Lower lobe of right lung (tissue), 2 donors: Measurements from ENCODE around the gene DIAPH3. TPM values are rescaled to one million over a fixed set of nuclear protein-coding genes. Genes with fewer than 3 reads are reported as not detected.

ENCODE experiments used
- ATAC-seq, 2 donors: fragments of 200-7000 bp; cut with Tn5 transposase; one replicate each; pipeline ENCODE4 v1.9.1; 2020 to 2022; ENCODE audit warnings: mild to moderate bottlenecking in 2 of 2, moderate library complexity in 2 of 2
- DNase-seq: peaks from one replicate; pipeline ENCODE4 v3.0.0-alpha.2; 2020
- H3K27ac ChIP-seq: fragments of 200-600 bp; one replicate; pipeline ENCODE4 v1.8.0; 2022
- H3K27me3 ChIP-seq: fragments of 200-600 bp; one replicate; pipeline ENCODE4 v1.8.0; 2022; ENCODE audit warnings: low read depth
- H3K36me3 ChIP-seq: fragments of 200-600 bp; one replicate; pipeline ENCODE4 v1.8.0; 2022; ENCODE audit warnings: mild to moderate bottlenecking
- H3K4me1 ChIP-seq: fragments of 200-600 bp; one replicate; pipeline ENCODE4 v1.8.0; 2022
- H3K4me3 ChIP-seq: fragments of 200-600 bp; one replicate; pipeline ENCODE4 v1.8.0; 2022; ENCODE audit warnings: mild to moderate bottlenecking
- H3K9me3 ChIP-seq: fragments of 200-600 bp; one replicate; pipeline ENCODE4 v1.8.0; 2022
- intact Hi-C: fragments of 100-400 bp; cut with DNase I; formaldehyde crosslinking; loops from one replicate; pipeline ENCODE4 v1.11.0; 2022
- total RNA-seq: library from RNA; stranded (reverse); fragmentation: NEBNext Ultra II Directional; extraction: Animal tissue kit (Norgen Biotek cat#: 25700); gene quantifications from one replicate; pipeline ENCODE4 v1.2.1, GENCODE V29; 2021
- TF ChIP-seq, protein P1 (sequence below): fragments of 200-600 bp; IDR thresholded peaks from one replicate; pipeline ENCODE4 v1.8.0; 2022; ENCODE audit warnings: antibody characterized with exemption, mild to moderate bottlenecking
- donor health status: DM: no; HTN: yes; CAD: no; lungs with severe emphysema.

DIAPH3 gene
- total RNA-seq, 1 donor from 2014 or later, result 3.2 TPM

DNA sequence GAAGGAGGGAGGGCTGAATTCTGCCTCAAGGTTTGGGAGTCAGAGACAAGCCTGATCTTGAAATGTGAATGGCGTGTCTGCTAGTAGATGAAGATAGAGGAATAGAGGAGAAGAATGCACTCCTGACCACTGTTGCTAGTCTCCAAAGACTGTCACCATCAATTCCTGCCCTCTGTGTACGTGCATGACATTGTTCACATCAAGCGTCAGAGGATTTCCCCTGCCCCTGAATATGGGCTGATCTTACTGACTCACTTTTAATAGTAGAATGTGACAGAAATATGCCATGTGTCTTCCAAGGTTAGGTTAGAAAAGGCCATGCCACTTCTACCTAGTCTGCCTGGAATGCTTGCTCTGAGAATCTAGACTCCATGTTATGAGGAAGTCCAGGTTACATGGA is 538.6 kb downstream of the DIAPH3 start:
- Histone ChIP-seq H3K4me1 (no peaks in the 10 kb centered on the region), H3K9me3 (no peaks in the 10 kb centered on the region), H3K36me3 (no peaks in the 10 kb centered on the region), H3K27me3 (no peaks in the 10 kb centered on the region), H3K4me3 (no peak overlapping the region), H3K27ac (no peak overlapping the region)
- no peak for ATAC-seq
- no peak for DNase-seq
- TF ChIP-seq, protein P1, sequence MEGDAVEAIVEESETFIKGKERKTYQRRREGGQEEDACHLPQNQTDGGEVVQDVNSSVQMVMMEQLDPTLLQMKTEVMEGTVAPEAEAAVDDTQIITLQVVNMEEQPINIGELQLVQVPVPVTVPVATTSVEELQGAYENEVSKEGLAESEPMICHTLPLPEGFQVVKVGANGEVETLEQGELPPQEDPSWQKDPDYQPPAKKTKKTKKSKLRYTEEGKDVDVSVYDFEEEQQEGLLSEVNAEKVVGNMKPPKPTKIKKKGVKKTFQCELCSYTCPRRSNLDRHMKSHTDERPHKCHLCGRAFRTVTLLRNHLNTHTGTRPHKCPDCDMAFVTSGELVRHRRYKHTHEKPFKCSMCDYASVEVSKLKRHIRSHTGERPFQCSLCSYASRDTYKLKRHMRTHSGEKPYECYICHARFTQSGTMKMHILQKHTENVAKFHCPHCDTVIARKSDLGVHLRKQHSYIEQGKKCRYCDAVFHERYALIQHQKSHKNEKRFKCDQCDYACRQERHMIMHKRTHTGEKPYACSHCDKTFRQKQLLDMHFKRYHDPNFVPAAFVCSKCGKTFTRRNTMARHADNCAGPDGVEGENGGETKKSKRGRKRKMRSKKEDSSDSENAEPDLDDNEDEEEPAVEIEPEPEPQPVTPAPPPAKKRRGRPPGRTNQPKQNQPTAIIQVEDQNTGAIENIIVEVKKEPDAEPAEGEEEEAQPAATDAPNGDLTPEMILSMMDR, result no peak
- intact Hi-C loops, result no loop called here

DNA sequence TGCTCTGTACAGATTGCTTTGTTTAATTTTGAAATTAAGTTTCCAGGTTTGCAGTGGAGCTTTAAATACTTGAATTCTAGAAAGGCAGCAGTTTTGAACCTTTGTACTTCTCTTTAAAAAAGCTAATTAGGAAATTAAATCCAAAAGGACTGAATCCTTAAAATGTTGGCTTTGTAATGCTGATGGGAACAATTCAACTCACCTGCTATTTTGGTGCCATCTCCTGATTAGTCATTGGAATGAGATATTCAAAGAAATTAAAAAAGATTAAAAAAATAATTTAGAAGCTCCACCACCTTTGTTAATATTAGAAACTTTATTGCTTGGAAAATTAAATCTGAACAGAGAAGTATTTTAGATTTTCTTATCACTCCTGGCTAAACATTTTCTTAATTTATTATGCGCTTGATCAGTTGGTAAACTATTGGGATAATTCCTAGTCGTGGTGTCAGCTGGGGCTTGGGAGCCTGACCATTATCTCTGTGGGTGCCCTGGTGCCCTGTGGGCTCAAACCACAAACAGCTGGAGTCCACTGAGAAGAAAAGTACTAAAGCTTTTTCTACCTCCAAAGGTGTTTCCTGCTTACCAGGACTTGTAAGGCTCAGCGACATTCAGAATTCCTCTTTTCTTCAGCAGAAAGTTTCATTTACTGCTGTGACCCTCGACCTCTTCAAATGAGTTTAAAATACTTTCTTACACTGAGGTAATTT is 540.4 kb downstream of the DIAPH3 start:
- Histone ChIP-seq H3K27ac (no peak overlapping the region), H3K4me3 (no peak overlapping the region), H3K4me1 (no peaks in the 10 kb centered on the region), H3K36me3 (no peaks in the 10 kb centered on the region), H3K9me3 (no peaks in the 10 kb centered on the region), H3K27me3 (no peaks in the 10 kb centered on the region)
- TF ChIP-seq, protein P1, result no peak
- intact Hi-C loops, result no loop called here
- ATAC-seq (no peak), DNase-seq (no peak)

DNA sequence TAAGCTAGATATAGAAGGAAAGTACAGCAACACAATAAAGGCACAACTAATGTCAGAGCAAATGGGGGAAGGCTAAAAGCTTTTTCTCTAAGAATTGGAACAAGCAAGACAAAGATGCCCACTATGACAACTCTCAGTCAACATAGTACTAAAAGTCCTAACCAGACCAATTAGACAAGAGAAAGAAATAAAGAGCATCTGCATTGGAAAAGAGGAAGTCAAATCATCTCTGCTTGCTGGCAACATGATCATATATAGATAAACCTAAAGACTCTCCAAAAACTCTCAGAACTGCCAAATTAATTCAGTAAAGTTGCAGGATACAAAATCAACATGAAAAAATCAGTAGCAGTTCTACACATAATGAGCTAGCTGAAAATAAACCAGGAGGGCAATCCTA is 542.0 kb downstream of the DIAPH3 start:
- intact Hi-C loops, result no loop called here
- no peak overlapping the region for H3K27ac ChIP-seq
- TF ChIP-seq, protein P1, result no peak
- no peaks in the 10 kb centered on the region for H3K4me1 ChIP-seq
- ATAC-seq (no peak), DNase-seq (no peak)
- no peaks in the 10 kb centered on the region for H3K36me3 ChIP-seq
- no peaks in the 10 kb centered on the region for H3K9me3 ChIP-seq
- H3K27me3 ChIP-seq, result no peaks in the 10 kb centered on the region
- no peak overlapping the region for H3K4me3 ChIP-seq

Other genes starting within 250 kb of the DIAPH3 start
- 27.0 TPM for gene TDRD3, start 233.3 kb upstream of the DIAPH3 start, total RNA-seq